ENCODE results near the gene SHCBP1L. TPM values are rescaled to one million over a fixed set of nuclear protein-coding genes. Genes with fewer than 3 reads are reported as not detected.

The SHCBP1L gene
- total and polyA plus RNA-seq, 9 of the 15 experiments (the other 6 are each of a cell fraction or from before 2014, with no cell fraction given): not detected

DNA sequence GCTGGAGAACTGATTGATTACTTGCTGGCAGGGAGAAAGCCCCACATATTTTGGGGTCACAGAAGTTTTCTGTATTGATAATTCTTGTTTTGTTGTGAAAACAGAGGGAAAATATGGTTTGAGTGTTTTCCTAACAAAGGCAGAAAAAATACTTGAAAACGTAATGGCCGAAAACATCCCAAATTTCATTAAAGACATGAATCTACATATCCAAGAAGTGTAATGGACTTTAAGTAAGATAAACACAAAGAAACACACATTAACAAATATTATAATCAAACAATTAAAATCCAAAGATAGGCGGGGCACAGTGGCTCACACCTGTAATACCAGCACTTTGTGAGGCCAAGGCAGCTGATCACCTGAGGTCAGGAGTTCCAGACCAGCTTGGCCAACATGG, 39.6 kb downstream of the SHCBP1L start:
- 55% methylated on average over 3 of the region's 3 CpGs for WGBS (ENCODE audit: insufficient coverage, low coverage, missing lambda C conversion rate)

More for the DNA sequence above, 39.6 kb downstream of the SHCBP1L start:
- intact Hi-C loops (cut with micrococcal nuclease): no loop called here
- Histone ChIP-seq H3K36me3 (ENCODE audit: control insufficient read depth, insufficient read depth, low read length) (no peaks in the 10 kb centered on the region), H3K79me2 (ENCODE audit: control insufficient read depth, insufficient read depth, low read length) (no peaks in the 10 kb centered on the region), H3K9me3 (replicated peaks; ENCODE audit: control insufficient read depth, insufficient read depth, low read depth, low read length) (peaks cover 3% of the 10 kb centered on the region; the same call in 1 of the 2 replicates), H2AFZ (ENCODE audit: low read depth, low read length) (no peak overlapping the region), H3K4me3 (no peak overlapping the region), H3K9ac (ENCODE audit: insufficient read depth in 1 of 2, low read depth in 2 of 2, low read length in 2 of 2) (no peak overlapping the region), H3K27me3 (ENCODE audit: control insufficient read depth in 2 of 2, insufficient read depth in 2 of 2, low read length in 2 of 2) (peaks cover 0 to 2% of the 10 kb centered on the region in 2 experiments; a peak in 1 of 5 replicates), H3K4me1 (replicated peaks in 1 of 2; ENCODE audit: control insufficient read depth in 2 of 2, insufficient read depth in 2 of 2, low read length in 2 of 2) (no peaks in the 10 kb centered on the region), H3K9me1 (ENCODE audit: control insufficient read depth, insufficient read depth, low read length) (no peaks in the 10 kb centered on the region), H3K27ac (ENCODE audit: extremely low read depth, low read depth, low read length) (no peak overlapping the region), H3K4me2 (ENCODE audit: insufficient read depth, low read length) (no peak overlapping the region), H4K20me1 (replicated peaks; ENCODE audit: control insufficient read depth, insufficient read depth, low read length) (no peaks in the 10 kb centered on the region)
- no TSS peak for BruUV-seq (replicated peaks)
- TF ChIP-seq, protein P1, sequence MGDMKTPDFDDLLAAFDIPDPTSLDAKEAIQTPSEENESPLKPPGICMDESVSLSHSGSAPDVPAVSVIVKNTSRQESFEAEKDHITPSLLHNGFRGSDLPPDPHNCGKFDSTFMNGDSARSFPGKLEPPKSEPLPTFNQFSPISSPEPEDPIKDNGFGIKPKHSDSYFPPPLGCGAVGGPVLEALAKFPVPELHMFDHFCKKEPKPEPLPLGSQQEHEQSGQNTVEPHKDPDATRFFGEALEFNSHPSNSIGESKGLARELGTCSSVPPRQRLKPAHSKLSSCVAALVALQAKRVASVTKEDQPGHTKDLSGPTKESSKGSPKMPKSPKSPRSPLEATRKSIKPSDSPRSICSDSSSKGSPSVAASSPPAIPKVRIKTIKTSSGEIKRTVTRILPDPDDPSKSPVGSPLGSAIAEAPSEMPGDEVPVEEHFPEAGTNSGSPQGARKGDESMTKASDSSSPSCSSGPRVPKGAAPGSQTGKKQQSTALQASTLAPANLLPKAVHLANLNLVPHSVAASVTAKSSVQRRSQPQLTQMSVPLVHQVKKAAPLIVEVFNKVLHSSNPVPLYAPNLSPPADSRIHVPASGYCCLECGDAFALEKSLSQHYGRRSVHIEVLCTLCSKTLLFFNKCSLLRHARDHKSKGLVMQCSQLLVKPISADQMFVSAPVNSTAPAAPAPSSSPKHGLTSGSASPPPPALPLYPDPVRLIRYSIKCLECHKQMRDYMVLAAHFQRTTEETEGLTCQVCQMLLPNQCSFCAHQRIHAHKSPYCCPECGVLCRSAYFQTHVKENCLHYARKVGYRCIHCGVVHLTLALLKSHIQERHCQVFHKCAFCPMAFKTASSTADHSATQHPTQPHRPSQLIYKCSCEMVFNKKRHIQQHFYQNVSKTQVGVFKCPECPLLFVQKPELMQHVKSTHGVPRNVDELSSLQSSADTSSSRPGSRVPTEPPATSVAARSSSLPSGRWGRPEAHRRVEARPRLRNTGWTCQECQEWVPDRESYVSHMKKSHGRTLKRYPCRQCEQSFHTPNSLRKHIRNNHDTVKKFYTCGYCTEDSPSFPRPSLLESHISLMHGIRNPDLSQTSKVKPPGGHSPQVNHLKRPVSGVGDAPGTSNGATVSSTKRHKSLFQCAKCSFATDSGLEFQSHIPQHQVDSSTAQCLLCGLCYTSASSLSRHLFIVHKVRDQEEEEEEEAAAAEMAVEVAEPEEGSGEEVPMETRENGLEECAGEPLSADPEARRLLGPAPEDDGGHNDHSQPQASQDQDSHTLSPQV (IDR thresholded peaks at IDR 0.05): no peak
- TF ChIP-seq SMAD1 (IDR thresholded peaks at IDR 0.05; ENCODE audit: low read depth, low read length, partially characterized antibody) (no peak), NFIC (IDR thresholded peaks at IDR 0.05) (no peak), HDAC2 (IDR thresholded peaks at IDR 0.05) (no peak), SNIP1 (IDR thresholded peaks at IDR 0.05; ENCODE audit: low read depth) (no peak), ARID1B (IDR thresholded peaks at IDR 0.05) (no peak), IFI16 (CRISPR knock-in tag; IDR thresholded peaks at IDR 0.05) (no peak), SMARCB1 (IDR thresholded peaks at IDR 0.05; ENCODE audit: insufficient read length, low read depth) (no peak), NBN (IDR thresholded peaks at IDR 0.05; ENCODE audit: low read depth) (no peak), HOXB6 (CRISPR knock-in tag; IDR thresholded peaks at IDR 0.05; ENCODE audit: borderline replicate concordance) (no peak), BCL6 (CRISPR knock-in tag; IDR thresholded peaks at IDR 0.05) (no peak)
- TF ChIP-seq, protein P2, sequence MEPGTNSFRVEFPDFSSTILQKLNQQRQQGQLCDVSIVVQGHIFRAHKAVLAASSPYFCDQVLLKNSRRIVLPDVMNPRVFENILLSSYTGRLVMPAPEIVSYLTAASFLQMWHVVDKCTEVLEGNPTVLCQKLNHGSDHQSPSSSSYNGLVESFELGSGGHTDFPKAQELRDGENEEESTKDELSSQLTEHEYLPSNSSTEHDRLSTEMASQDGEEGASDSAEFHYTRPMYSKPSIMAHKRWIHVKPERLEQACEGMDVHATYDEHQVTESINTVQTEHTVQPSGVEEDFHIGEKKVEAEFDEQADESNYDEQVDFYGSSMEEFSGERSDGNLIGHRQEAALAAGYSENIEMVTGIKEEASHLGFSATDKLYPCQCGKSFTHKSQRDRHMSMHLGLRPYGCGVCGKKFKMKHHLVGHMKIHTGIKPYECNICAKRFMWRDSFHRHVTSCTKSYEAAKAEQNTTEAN (CRISPR knock-in tag; IDR thresholded peaks at IDR 0.05): no peak
- TF ChIP-seq, protein P3, sequence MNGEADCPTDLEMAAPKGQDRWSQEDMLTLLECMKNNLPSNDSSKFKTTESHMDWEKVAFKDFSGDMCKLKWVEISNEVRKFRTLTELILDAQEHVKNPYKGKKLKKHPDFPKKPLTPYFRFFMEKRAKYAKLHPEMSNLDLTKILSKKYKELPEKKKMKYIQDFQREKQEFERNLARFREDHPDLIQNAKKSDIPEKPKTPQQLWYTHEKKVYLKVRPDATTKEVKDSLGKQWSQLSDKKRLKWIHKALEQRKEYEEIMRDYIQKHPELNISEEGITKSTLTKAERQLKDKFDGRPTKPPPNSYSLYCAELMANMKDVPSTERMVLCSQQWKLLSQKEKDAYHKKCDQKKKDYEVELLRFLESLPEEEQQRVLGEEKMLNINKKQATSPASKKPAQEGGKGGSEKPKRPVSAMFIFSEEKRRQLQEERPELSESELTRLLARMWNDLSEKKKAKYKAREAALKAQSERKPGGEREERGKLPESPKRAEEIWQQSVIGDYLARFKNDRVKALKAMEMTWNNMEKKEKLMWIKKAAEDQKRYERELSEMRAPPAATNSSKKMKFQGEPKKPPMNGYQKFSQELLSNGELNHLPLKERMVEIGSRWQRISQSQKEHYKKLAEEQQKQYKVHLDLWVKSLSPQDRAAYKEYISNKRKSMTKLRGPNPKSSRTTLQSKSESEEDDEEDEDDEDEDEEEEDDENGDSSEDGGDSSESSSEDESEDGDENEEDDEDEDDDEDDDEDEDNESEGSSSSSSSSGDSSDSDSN (IDR thresholded peaks at IDR 0.05; ENCODE audit: borderline replicate concordance in 1 of 2, low read depth in 2 of 2, low read length in 2 of 2): no peak
- CTCF ChIA-PET (ENCODE audit: low intra/inter-chr PET ratio): no interaction called here
- DNase-seq (ENCODE audit: extremely low read depth in 1 of 4, low spot score in 3 of 4) (no peak), ATAC-seq (no peak), FAIRE-seq (no peak)
- in situ Hi-C loops (cut with MboI): no loop called here
- POLR2A ChIA-PET: no interaction called here

Data from K562 (cell line).